ENCODE data around the gene FRMD3.

FRMD3 gene

DNA sequence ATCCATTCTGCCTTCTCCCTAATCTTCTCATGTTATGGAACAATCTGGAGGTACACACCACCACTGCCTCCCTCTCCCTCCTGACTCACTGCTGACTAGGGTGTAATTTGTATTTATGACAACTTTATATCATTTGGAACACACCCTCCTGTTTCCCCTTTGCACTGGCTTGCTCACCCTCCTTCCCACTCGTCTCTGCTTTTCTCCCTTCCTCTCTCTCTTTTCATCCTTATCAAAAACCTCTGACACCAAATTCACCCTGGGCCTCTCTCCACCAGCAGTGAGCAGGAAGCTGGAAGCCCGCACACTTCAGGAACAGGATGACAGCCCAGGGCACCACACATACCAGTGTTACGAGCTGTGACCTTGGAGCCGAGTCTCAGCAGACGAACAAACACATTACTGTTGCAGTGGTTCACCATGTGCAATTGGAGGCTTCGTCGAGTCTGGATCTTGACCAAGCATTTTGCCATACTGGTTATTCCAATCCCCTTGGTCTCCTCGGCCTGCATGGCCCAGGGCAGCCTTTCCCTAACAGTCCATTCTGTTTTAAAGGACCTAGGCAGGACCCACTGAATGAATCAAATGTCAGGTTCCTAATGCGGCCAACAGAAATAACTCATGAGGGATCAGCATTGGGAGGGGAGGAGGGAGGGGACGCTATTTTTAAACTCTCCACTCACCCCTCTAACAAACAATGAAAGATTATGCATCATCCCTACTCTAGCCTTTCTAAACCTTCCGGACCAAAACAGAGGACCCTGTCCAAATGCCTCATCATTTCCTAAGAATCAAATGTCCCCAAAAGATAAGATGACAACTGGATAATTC is 271.3 kb downstream of the FRMD3 start:
- Histone ChIP-seq H3K27ac (peak overlapping the region; percentile 31 to 47), H3K27me3 (no peaks in the 10 kb centered on the region), H3K4me3 (no peak overlapping the region), H3K4me1 (peaks cover 0 to 16% (median 10%) of the 10 kb centered on the region in 4 donors), H3K36me3 (no peaks in the 10 kb centered on the region), H3K9me3 (no peaks in the 10 kb centered on the region)
- no peak for DNase-seq
- TF ChIP-seq, protein P1, sequence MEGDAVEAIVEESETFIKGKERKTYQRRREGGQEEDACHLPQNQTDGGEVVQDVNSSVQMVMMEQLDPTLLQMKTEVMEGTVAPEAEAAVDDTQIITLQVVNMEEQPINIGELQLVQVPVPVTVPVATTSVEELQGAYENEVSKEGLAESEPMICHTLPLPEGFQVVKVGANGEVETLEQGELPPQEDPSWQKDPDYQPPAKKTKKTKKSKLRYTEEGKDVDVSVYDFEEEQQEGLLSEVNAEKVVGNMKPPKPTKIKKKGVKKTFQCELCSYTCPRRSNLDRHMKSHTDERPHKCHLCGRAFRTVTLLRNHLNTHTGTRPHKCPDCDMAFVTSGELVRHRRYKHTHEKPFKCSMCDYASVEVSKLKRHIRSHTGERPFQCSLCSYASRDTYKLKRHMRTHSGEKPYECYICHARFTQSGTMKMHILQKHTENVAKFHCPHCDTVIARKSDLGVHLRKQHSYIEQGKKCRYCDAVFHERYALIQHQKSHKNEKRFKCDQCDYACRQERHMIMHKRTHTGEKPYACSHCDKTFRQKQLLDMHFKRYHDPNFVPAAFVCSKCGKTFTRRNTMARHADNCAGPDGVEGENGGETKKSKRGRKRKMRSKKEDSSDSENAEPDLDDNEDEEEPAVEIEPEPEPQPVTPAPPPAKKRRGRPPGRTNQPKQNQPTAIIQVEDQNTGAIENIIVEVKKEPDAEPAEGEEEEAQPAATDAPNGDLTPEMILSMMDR (IDR thresholded peaks at IDR 0.05): no peak
- intact Hi-C loops (cut with DNase I; ENCODE audit: low total_unique reads): no loop called here

DNA sequence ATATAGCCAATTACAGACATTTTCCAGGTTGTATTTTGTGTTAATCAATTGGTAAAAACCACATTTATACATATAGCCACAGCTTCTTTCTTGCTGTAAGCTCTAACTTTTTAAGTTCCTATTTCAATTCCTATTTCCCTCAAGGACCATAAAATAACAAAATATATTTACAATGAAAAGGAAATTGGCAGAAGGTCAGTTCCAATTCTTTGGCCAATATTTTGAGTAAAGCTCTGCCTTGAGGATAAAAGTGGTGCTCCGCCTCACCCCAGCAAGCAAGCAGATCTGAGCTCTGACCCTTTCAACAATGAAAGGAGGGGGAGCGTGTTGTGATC is 271.9 kb downstream of the FRMD3 start:
- no peak for DNase-seq
- no peaks in the 10 kb centered on the region for H3K36me3 ChIP-seq
- intact Hi-C loops (cut with DNase I; ENCODE audit: low total_unique reads): no loop called here
- TF ChIP-seq, protein P1 (IDR thresholded peaks at IDR 0.05): no peak
- peak overlapping the region; percentile 31 to 47 for H3K27ac ChIP-seq
- H3K4me1 ChIP-seq: peaks cover 0 to 16% (median 10%) of the 10 kb centered on the region in 4 donors
- no peak overlapping the region for H3K4me3 ChIP-seq
- H3K9me3 ChIP-seq: no peaks in the 10 kb centered on the region
- no peaks in the 10 kb centered on the region for H3K27me3 ChIP-seq

DNA sequence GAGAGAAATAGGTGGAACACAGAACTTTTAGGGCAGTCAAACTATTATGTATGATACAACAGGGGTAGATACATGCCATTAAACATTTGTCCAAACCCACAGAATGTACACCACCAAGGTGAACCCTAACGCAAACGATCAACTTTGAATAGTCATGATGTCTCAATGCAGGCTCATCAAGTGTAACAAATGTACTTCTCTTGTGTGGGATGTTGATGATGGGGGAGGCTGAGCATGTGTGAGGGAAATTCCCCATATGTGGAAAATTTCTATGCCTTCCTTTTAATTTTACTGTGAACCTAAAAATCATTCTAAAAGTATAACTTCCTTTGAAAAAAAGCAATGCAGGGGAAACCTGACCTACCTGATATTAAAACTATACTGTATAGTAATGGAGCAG is 273.9 kb downstream of the FRMD3 start:
- peaks cover 0 to 16% (median 10%) of the 10 kb centered on the region in 4 donors for H3K4me1 ChIP-seq
- H3K27ac ChIP-seq: no peak overlapping the region
- DNase-seq: no peak
- no peak overlapping the region for H3K4me3 ChIP-seq
- H3K36me3 ChIP-seq: no peaks in the 10 kb centered on the region
- TF ChIP-seq, protein P1 (IDR thresholded peaks at IDR 0.05): no peak
- H3K9me3 ChIP-seq: no peaks in the 10 kb centered on the region
- H3K27me3 ChIP-seq: no peaks in the 10 kb centered on the region
- intact Hi-C loops (cut with DNase I; ENCODE audit: low total_unique reads): no loop called here

DNA sequence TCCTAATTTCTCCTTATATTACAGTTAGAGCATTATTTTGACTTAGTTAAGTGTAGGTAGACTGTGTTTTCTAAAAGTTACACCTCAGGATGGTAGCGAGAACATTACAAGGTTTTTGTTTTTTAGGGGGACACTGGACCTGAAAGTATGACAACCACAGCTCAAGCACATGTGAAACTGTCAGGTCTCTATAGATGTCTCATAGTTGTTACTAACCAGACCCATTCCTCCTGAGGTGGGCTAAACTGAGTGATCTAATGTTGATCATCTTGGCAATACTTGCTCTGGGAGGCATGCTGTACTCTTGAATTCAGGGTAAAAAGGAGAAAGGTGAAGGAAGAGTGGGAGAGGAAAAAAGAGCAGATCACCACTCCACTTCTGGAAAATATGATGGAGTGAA is 278.6 kb downstream of the FRMD3 start:
- intact Hi-C loops (cut with DNase I; ENCODE audit: low total_unique reads): no loop called here
- Histone ChIP-seq H3K9me3 (no peaks in the 10 kb centered on the region), H3K27ac (no peak overlapping the region)

DNA sequence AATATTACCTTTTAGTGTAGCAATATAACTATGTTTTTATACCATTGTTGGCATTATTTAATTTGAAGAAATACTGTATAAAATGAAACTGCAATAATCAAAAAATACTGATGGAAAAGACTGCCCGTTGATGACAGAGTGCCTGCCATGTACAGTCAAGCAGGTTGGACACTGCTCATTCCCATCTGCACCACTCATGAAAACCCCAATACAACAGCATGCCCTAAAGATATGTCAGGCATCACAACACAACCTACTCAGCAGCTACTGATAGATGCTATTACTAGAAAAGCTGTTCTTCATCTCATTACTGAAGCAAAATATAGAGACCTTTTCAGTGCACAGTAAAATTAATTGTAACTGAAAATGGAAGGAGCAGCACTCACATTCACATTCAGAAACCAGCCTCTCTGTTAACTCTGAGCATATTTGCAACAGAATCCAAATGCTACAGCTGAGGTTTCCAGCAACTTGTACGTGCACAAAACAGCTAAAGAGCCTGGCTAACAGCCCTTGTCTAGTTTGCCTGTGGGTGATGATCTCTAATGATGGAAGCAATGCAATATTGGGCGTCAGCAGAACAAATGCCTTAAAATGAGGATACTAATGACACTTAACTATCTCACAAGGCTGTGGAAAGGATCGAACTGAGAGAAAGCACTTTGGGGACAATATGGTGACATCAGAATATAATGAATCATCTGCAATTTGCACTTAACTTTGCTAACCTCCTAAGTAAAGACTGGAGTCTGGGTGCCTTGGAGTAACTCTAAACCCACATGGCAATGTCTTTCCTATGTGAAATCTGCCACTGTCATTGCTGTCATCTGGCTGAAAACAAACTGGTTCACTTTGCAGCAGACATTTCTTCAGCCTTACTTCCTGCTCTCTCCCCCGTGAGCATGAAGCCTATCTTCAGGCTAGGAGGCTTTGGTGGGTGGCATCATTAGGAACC is 280.0 kb downstream of the FRMD3 start:
- H3K27ac ChIP-seq: no peak overlapping the region
- no peak overlapping the region for H3K4me3 ChIP-seq
- TF ChIP-seq, protein P1 (IDR thresholded peaks at IDR 0.05): no peak
- no peaks in the 10 kb centered on the region for H3K9me3 ChIP-seq
- intact Hi-C loops (cut with DNase I; ENCODE audit: low total_unique reads): no loop called here
- DNase-seq: no peak
- H3K4me1 ChIP-seq: no peaks in the 10 kb centered on the region
- H3K27me3 ChIP-seq: no peaks in the 10 kb centered on the region
- H3K36me3 ChIP-seq: no peaks in the 10 kb centered on the region

More for the DNA sequence above, 278.6 kb downstream of the FRMD3 start:
- Histone ChIP-seq H3K36me3 (no peaks in the 10 kb centered on the region), H3K27me3 (no peaks in the 10 kb centered on the region), H3K4me1 (no peaks in the 10 kb centered on the region), H3K4me3 (no peak overlapping the region)
- TF ChIP-seq, protein P1 (IDR thresholded peaks at IDR 0.05): no peak
- DNase-seq: no peak
